T-helper 22 cell (primary cell): Measurements from ENCODE around the gene ELK4.

ENCODE experiments used
- DNase-seq: peaks from one replicate; pipeline ENCODE4 v3.0.0-alpha.2; 2020; ENCODE audit warnings: low read depth

Gene ELK4

GRCh38 chr1:205631768-205632668 is at the start of gene ELK4:
TSS of gene ELK4 (minus strand) at chr1:205632011. CDS start at chr1:205623882, 8,129 bp downstream.
- peak; percentile 99 for DNase-seq

DNA sequence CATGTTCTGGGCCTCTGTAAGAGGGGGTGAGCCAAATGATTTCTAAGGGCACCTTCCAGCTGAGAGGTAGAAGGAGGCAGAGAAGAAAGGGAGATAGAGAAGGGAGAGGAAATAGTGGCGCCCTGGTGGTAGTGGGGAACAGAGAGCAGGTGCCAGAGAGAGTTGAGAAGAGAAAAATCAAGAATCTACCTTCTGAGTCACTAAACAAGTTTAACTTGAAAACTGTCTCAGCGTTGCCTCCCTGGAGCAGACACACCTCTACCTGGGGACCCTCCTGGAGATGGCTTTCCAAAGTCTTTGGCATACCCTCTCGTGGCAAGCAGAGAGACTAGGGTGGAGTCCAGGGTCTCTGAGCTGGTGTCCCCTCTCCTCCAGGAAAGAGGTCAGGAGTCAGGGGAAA is 49.6 kb upstream of the ELK4 start:
- no peak for DNase-seq

DNA sequence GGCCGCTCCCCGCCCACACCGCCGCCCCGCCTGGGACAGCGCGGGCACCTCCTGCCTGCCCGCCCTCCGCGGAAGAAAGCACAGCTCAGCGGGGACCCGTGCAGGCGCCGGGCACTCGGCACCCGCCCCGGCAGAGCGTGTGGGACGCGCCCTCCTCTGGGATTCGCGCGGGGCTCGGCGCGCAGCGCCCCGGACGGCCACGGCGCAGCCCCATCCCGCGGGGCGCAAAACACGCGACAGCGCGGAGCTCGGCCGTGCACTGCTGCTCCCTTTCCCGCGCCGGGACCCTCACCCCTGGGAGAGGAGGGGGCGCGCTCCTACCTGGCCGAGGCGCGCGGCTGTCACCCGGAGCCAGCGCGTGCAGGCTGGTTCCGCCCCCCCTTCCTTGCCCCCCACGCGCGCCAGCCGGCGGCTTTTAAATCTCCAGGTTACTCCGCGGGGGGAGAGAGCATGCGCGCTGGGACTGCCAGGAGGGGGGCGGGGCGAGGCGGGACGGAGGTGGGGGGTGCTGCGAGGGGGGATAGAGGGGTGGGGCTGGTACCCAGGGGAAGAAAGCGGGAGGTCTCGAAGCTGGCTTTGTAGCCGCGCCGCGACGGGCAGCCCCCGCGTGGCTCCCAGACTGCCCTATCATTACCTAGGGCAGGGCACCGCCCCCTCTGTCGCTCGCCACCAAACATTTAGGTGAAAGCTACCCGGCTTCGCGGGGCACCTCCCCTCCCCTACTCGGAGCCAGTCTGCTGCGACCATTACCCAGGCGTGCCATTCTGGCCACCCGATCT is 48.5 kb upstream of the ELK4 start, which contains the start of gene SLC45A3:
Gene SLC45A3 (minus strand): TSS at position 437 of the 779 bp plus-strand sequence. CDS start 15,853 bp downstream, outside the sequence.
- DNase-seq: no peak

DNA sequence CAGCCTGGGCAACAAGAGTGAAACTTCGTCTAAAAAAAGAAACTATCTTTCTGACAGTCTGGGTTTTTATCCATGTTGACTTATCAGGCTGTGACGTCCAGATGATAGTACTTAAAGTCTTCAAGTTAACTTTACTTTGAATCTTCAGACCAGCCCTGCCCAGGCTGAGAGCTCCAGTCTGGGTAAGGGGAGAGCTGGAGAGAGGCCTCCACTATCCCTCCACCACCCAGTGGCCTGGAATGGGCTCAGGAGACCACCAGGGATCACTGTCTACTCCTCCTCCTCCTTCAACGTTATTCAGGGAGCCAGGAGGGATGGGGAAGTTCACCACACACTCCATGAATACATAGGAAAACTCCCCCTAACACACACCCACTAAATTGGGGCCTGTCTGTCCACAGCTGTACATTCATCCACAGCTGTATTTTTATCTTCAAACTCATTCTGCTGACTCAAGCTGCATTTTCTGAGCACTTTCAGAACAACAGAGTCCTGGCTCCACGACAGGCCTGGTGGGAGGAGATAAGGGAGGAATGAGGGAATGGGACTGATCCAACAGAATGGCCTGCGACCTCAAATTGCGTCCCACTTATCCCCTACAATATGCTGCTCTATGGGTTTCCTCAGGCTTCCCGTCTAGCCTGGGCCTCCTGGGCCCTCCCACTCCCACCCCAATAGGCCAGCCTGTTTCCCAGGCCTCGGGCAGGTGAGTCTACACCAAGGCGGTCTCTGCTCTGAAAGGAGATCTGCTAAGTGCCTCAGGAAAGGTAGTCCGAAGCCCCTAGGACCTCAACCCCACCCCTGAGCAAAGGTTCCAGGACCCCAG is 46.7 kb upstream of the ELK4 start:
- DNase-seq: no peak

DNA sequence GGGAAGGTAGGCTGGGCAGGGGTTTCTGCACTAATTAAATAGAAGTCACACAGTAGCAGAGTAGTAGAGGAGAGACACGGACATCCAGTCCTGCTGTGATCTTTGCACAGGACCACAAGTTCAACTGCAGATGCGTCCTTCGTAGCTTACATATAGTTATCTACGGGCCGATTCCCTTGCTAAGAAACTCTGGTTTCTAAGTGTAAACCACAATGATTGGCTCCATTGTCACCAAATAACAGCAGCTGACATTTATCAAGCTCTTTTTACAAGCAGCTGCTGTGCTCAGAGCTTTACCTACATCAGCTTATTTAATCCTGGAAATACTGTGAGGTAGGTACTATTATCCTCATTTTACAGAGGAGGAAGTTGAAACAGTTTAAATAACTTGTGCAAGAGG is 45.4 kb upstream of the ELK4 start:
- no peak for DNase-seq

GRCh38 chr1:205676597-205676996 is 44.8 kb upstream of the ELK4 start:
- DNase-seq: no peak

DNA sequence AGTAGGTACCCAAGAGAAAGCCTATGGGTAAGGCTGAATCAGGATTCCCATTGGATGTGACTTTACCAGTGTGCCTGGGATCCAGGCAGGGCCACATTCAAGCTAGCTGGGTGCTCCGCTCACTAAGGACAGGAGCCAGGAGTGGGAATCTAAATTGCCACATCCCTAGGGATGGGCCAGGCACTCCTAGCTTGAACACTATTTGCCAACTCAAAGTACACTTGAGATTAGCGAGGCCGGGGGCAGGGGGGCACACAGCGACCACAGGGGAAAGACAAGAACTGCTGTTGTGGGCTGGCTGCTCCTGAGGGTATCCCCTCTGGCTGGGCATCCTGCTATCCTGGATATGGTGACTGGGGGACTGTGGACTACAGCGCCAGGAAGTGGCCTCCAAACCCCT is 44.2 kb upstream of the ELK4 start:
- no peak for DNase-seq

DNA sequence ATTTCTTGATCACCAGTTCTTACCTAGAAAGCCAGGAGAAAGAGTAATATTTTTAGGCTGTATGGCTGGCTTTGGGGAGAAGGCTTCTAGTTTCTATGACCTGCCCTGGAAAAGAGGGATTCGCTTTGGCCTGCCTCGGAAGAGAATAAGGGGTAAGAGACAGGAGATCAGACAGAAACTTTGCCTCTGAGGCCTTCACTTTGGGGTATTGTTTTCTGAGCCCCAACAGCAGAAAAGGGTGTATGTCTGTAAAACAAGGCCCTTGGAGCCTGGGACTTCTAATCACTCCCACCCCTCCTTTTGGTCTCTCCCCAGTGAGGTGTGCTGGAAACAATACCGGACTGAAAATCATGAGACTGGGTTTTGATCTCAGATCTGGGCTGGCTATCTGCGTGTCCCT is 43.4 kb upstream of the ELK4 start:
- no peak for DNase-seq

- no peak for DNase-seq
These were observed 41.2 kb upstream of the ELK4 start for GRCh38 chr1:205672970-205673369.

DNA sequence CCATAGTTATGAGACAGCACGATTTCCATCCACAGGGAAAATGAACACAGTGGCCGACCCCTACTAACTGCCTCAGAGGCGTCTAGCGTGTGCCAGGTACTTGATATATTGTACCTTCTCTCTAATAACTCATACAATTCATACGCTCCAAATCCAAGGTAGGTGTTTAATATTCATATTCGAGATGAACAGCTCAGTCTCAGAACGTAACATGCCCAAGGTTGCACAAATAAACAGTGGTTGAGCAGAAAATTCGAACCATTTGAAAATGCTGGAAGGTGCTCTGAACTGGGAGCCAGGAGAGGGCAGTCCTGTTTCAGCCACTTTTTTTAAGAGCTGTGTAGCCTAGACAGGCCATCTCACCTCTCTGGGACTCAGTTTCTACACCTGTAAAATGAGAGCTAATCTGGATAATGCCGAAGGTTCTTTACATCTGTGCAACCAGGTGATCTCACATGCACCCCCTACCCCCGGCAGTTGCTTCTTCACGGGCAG is 40.6 kb upstream of the ELK4 start:
- no peak for DNase-seq

- no peak for DNase-seq
These were observed 39.0 kb upstream of the ELK4 start for GRCh38 chr1:205670611-205671430.

GRCh38 chr1:205670150-205670446 is 38.3 kb upstream of the ELK4 start:
- no peak for DNase-seq

DNA sequence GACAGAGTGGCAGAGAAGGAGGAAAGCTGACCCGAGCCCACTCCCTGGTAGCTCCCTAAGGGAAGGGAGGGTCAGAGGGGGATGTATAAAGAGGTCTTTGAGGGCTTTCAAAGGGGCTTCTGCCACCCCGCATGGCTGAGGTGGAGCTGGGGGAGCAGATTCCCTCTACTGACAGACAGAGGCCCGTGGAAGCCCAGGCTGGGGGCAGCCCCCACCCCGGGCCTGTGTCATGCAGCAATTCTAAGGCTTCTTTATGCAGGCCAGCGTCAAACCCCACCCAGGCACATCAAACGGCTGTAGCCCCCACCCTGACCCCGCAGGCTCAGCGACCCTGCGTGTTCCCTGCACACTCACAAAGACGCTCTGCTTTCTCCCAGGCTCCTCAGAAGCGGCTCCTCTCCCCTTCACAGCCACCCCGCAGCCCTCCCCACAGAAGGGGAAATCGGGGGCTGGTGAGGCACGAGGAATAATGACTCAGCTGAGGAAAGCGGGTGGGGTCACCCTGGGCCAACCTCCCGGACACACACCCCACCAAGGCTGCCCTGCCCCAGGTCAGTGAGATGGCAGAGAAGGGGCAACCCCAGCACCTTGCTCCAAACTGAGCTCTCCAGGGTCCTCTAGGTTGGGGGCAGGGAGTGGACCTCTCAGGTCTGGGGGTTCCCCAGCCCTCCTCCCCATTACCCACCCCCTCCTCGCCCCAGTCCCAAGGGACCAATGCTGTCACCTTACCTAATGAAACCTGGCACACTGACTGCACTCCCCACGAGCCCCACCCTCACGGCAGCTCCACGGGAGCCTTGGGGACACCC is 37.7 kb upstream of the ELK4 start:
- no peak for DNase-seq

DNA sequence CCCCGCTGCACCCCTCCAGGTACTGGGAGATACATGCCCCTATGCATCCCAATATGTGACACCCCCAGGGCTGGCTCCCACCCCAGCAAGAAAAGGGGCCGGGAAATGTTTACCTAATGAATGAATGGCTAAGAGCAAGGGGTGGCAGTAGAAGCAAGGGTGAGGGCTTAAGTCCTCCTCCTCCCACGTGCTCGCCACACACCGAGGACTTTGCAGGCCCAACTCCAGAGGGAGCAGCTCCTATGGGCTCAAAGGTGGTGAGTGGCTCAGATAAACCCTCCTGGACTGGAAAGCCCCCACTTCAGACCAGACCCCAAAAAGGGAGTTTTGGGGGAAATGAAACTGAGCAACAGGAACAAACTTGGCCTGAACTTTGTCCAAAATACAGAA is 37.1 kb upstream of the ELK4 start:
- no peak for DNase-seq

DNA sequence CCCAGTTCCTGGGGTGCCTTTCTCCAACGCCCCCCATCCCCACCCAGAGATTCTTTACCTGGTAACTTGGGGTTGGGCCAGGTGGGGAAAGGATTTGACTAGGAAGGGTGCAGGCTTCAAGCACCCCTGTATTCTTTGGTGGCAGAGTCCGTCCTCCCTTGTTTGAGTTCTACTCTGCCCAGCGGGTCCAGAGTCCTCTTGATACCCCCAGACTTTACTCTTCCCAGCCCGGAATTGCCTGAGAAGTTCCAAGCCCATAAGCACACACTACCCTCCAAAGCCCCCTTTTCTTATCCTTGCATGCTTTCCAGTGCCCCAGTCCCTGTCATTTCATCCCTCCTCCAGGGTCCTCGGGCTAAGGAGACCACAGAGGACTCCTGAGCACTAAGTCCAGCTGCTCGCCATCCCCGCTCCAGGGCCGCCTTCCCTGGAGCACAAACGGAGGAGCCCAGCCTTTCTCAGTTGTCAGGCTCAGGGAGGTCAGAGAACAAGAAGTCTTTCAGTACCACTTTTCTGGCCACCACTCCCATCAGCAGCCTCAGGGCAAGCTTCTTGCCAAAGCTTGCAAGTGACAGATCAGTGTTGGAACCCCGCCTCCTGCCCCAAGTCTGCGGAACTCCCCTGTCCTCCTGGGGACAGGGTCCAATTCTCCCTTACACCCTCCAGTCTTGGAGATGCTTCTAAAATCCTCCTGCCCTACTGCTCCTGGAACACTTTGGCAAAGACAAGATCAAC is 36.3 kb upstream of the ELK4 start:
- DNase-seq: no peak

- DNase-seq: no peak
These were observed 34.8 kb upstream of the ELK4 start for GRCh38 chr1:205666372-205667166.

- no peak for DNase-seq
These were observed 33.6 kb upstream of the ELK4 start for GRCh38 chr1:205665201-205666045.
